OCI-LY7 (cell line): ENCODE data around the gene MORN5.

Source experiments
- CTCF ChIP-seq: fragments of 200-600 bp; sonication (generic); conservative IDR thresholded peaks from 2 replicates; pipeline ENCODE4 v1.5.1; 2014; ENCODE audit warnings: mild to moderate bottlenecking, antibody characterized with exemption, low read length, moderate library complexity, mixed read lengths
- EZH2phosphoT487 ChIP-seq: fragments of 200-600 bp; sonication (generic); IDR thresholded peaks from 2 replicates; pipeline ENCODE4 v1.6.1; 2018; ENCODE audit warnings: low read depth, borderline replicate concordance, mild to moderate bottlenecking, mixed run types, antibody characterized with exemption, low read length, moderate library complexity, mixed read lengths

GRCh38 chr9:122239722-122240121, 80.0 kb downstream of the MORN5 start:
- TF ChIP-seq CTCF, result no peak
- TF ChIP-seq EZH2phosphoT487, result no peak
